ENCODE results near the gene TBCD.

TBCD gene

GRCh38 chr17:82909322-82909904 is 157.5 kb downstream of the TBCD start:
- DNase-seq, result peak; percentile 57

GRCh38 chr17:82910041-82910481 is 158.2 kb downstream of the TBCD start:
- DNase-seq, result no peak

GRCh38 chr17:82910770-82911169 is 158.9 kb downstream of the TBCD start:
- no peak for DNase-seq

GRCh38 chr17:82911822-82912221 is 160.0 kb downstream of the TBCD start:
- no peak for DNase-seq

- DNase-seq, result no peak
Observed at GRCh38 chr17:82912484-82913089, 160.7 kb downstream of the TBCD start.

GRCh38 chr17:82913304-82914043 is 161.6 kb downstream of the TBCD start:
- no peak for DNase-seq

- DNase-seq, result no peak
Observed at GRCh38 chr17:82914375-82914774, 162.5 kb downstream of the TBCD start.

- DNase-seq, result no peak
Observed at GRCh38 chr17:82915010-82915756, 163.3 kb downstream of the TBCD start.

GRCh38 chr17:82915757-82916027 is 163.8 kb downstream of the TBCD start:
- DNase-seq, result no peak

GRCh38 chr17:82917699-82918345 is 166.0 kb downstream of the TBCD start:
- peak; percentile 15 for DNase-seq

GRCh38 chr17:82918508-82918907 is 166.6 kb downstream of the TBCD start:
- DNase-seq, result no peak

- DNase-seq, result no peak
Observed at GRCh38 chr17:82920150-82920549, 168.3 kb downstream of the TBCD start.

GRCh38 chr17:82920715-82921114 is 168.8 kb downstream of the TBCD start:
- DNase-seq, result no peak

- DNase-seq, result no peak
Observed at GRCh38 chr17:82921426-82921825, 169.6 kb downstream of the TBCD start.

GRCh38 chr17:82922646-82923045 is 170.8 kb downstream of the TBCD start:
- DNase-seq, result no peak

GRCh38 chr17:82923366-82924113 is 171.7 kb downstream of the TBCD start:
- DNase-seq, result no peak

GRCh38 chr17:82924214-82924613 is 172.3 kb downstream of the TBCD start:
- DNase-seq, result no peak

- no peak for DNase-seq
Observed at GRCh38 chr17:82924812-82925211, 172.9 kb downstream of the TBCD start.

- no peak for DNase-seq
Observed at GRCh38 chr17:82925336-82925735, 173.5 kb downstream of the TBCD start.

- DNase-seq, result no peak
Observed at GRCh38 chr17:82926081-82926480, 174.2 kb downstream of the TBCD start.

- DNase-seq, result no peak
Observed at GRCh38 chr17:82926716-82927115, 174.9 kb downstream of the TBCD start.

GRCh38 chr17:82927311-82927660 is 175.4 kb downstream of the TBCD start:
- DNase-seq, result no peak
